GM10248 (cell line): ENCODE measurements around the gene LCP2.
A peak's percentile ranks its signal among the peaks of the same experiment; 100 is the strongest.

ENCODE experiments used
- CTCF ChIA-PET: fragments of 300-600 bp; sonication (Branson Sonifier 250); formaldehyde crosslinking; extraction: SDS; loops from one replicate; lab custom pipeline; 2021; ENCODE audit warnings: antibody characterized with exemption; lab: Yijun Ruan, JAX
- POLR2A ChIA-PET: fragments of 350-650 bp; sonication (Branson Sonifier 250); formaldehyde crosslinking; extraction: SDS; loops from one replicate; lab custom pipeline; 2020; ENCODE audit warnings: antibody characterized with exemption; lab: Yijun Ruan, JAX
- DNase-seq: peaks from one replicate; pipeline ENCODE4 v3.0.0; 2012; ENCODE audit errors: extremely low spot score
- CTCF ChIP-seq: IDR thresholded peaks from 2 replicates; pipeline ENCODE4 v1.5.1; 2012; ENCODE audit warnings: mild to moderate bottlenecking, low read depth; ENCODE audit errors: extremely low read depth, missing control alignments, control extremely low read depth

The LCP2 gene

GRCh38 chr5:170220191-170220590, 77.4 kb downstream of the LCP2 start:
- ChIA-PET CTCF (interaction anchor here (0.8 to 3.1 kb wide), 7 partner anchors 26 to 193 kb away, joined by 3 to 14 read pairs (median 4); no protein-coding TSS in a partner anchor), POLR2A (no interaction called here)
- DNase-seq: no peak
- no peak for TF ChIP-seq CTCF

- POLR2A ChIA-PET: no interaction called here
- CTCF ChIA-PET: interaction anchor here (0.8 to 3.1 kb wide), 10 partner anchors 9 to 205 kb away, joined by 3 to 14 read pairs (median 4); no protein-coding TSS in a partner anchor
- TF ChIP-seq CTCF: no peak
- DNase-seq: no peak
These were observed 78.0 kb downstream of the LCP2 start for GRCh38 chr5:170219615-170220014.

GRCh38 chr5:170218726-170219125, 78.9 kb downstream of the LCP2 start:
- ChIA-PET CTCF (interaction anchor here (1.1 to 3.4 kb wide), 6 partner anchors 8 to 206 kb away, joined by 3 to 22 read pairs (median 6); no protein-coding TSS in a partner anchor), POLR2A (no interaction called here)
- no peak for DNase-seq
- no peak for TF ChIP-seq CTCF

GRCh38 chr5:170217831-170218230, 79.7 kb downstream of the LCP2 start:
- ChIA-PET POLR2A (no interaction called here), CTCF (interaction anchor here (0.8 to 3.4 kb wide), 10 partner anchors 9 to 1230 kb away, joined by 3 to 22 read pairs (median 4); no protein-coding TSS in a partner anchor)
- DNase-seq: no peak

GRCh38 chr5:170216257-170216864, 81.2 kb downstream of the LCP2 start:
- peak; percentile 52 for TF ChIP-seq CTCF
- POLR2A ChIA-PET: no interaction called here
- CTCF ChIA-PET: interaction anchor here (0.6 to 3.4 kb wide), 10 partner anchors 10 to 1229 kb away, joined by 3 to 22 read pairs (median 4); no protein-coding TSS in a partner anchor
- DNase-seq: no peak

More at GRCh38 chr5:170217831-170218230, 79.7 kb downstream of the LCP2 start:
- no peak for TF ChIP-seq CTCF

GRCh38 chr5:170211575-170212334, 85.8 kb downstream of the LCP2 start:
- ChIA-PET POLR2A (no interaction called here), CTCF (interaction anchor here (1.2 to 4.8 kb wide), 5 partner anchors 11 to 1224 kb away, joined by 3 to 30 read pairs (median 4); no protein-coding TSS in a partner anchor)
- no peak for DNase-seq
- TF ChIP-seq CTCF: no peak
